H54 (cell line): ENCODE data around the gene FARP2.
"Not testable (repeated sequence)": the region's sequence is repeated elsewhere in the genome, so short reads cannot be mapped to it uniquely, and the experiment has no call there.

Experiments used
- DNase-seq: peaks from one replicate; pipeline ENCODE4 v3.0.0; 2011; ENCODE audit warnings: low spot score, mixed read lengths; ENCODE audit not compliant: insufficient read length
- FAIRE-seq: peaks from 3 replicates; lab custom pipeline; 2011; peaks lifted over from hg19 to GRCh38; lab: Jason Lieb, UNC
- POLR2A ChIP-seq: IDR thresholded peaks from 2 replicates; pipeline ENCODE4 v1.6.1; 2011; ENCODE audit warnings: low read depth, mild to moderate bottlenecking, low read length

Gene FARP2

DNA sequence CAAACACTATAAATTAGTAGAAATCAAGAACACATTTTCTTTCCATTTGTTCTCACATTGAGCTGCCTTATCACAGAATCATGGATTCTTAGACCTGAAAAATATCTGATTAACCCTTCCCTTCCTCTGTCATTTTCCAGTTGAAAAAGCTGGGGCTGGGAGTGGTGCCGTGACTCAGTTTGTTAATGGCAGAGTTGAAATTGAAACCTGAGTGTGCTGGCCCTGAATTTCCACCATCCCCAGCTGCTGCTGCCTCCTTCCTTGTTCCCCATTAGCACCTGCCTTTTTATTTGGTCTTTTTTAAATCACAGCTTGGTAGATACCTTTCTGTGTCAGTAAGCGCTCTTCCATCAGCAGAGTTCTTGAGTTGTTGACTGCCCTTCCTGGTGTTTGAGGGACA, 10.6 kb downstream of the FARP2 start:
- TF ChIP-seq POLR2A: no peak
- DNase-seq (no peak), FAIRE-seq (no peak)

DNA sequence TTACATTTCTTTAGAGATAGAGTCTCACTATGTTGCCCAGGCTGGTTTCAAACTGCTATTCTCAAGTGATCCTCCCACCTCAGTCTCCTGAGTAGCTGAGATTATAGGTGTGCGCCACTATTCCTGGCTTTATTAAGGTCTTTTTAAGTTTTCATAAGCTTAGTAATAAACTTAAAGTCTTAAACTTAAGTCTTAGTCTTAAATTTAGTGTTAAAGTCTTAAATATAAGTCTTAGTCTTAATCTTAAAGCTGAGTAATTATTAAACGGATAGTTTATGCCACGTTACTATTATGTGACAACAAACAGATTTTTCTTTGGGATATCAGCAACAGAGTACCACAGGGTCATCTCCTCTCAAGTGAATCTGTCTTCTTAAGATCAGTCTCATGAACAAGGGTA, 12.6 kb downstream of the FARP2 start:
- FAIRE-seq (no peak), DNase-seq (no peak)
- TF ChIP-seq POLR2A: no peak

DNA sequence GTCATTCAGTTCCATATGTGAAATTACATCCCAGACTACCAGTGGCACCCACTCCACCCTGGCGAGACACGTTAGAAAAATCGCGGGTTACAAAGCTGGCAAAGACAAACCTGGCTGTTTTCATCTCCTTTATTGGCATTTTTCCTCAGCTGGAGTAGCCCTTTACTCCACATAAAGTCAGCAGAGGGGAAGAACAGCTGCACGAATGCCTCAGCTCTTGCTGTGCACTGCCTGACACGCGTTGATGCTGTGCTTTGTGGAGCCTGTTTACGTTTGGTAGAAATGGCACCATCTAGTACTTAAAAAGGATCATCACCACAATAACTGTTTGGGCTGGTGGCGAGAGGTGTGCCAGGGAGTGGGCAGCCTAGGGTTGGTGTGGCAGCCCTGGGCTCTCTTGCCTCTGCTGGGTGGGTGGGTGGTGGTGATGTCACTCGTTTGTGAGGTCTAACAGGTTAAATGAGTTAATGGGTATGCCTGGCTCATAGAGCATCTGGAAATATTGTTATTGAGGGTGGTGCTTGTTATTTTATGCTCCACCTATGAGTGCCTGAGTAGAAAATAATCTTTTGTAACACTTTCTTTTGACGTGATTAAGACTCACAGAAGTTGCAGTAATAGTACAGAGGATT, 16.4 kb downstream of the FARP2 start:
- no peak for TF ChIP-seq POLR2A

DNA sequence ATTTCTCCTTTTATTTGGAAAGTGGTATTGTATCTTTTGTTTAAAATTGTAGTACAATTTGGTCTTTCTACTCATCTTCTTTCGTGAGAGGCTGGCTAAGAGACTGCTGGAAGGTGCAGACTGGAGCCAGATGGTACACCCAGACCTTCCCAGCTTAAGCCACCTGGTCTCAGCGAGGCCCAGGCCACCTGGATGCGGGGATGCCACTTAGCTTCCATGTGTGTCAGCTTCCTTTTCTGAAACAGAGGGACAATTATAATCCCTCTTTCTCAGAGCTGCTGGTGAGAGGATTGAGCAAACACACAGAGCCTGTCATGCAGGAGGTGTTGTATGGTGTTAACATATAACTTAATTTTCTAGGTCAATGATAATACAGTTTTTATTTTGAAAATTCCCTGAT, 17.4 kb downstream of the FARP2 start:
- TF ChIP-seq POLR2A: no peak
- no peak for DNase-seq
- no peak for FAIRE-seq

More for the DNA sequence above, 16.4 kb downstream of the FARP2 start:
- DNase-seq (no peak), FAIRE-seq (no peak)

DNA sequence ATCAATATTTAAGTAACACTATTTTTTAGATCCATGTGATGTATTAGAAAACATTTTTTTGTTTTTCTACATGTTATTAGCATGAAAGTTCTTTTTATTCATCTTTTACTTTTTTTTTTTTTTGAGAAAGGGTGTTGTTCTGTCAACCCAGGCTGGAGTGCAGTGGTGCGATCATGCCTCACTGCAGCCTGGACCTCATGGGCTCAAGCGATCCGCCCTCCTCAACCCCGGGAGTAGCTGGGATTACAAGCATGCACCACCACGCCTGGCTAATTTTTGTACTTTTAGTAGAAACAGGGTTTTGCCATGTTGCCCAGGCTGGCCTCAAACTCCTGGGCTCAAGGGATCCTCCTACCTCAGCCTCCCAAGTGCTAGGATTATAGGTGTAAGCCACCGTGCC, 17.8 kb downstream of the FARP2 start:
- not testable (repeated sequence) for FAIRE-seq, DNase-seq

DNA sequence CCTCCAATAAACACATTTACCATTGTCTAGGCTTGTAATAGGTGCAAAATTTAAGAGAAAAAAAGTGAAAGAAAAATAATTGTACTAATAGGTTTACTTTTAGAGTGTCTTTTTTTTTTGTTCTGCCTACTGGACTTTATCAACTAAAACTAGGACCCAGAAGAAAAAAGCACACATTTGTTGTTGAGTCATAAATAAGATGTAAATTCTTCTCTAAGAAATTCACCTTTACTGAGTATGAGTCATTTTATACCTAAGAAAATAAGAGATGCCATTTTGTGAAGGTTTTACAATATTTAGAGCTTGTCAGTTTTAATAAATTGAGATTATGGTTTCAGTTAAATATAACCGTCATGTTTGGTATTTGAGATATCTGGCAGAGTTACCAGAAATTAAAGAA, 19.2 kb downstream of the FARP2 start:
- FAIRE-seq (no peak), DNase-seq (no peak)
- TF ChIP-seq POLR2A: no peak

DNA sequence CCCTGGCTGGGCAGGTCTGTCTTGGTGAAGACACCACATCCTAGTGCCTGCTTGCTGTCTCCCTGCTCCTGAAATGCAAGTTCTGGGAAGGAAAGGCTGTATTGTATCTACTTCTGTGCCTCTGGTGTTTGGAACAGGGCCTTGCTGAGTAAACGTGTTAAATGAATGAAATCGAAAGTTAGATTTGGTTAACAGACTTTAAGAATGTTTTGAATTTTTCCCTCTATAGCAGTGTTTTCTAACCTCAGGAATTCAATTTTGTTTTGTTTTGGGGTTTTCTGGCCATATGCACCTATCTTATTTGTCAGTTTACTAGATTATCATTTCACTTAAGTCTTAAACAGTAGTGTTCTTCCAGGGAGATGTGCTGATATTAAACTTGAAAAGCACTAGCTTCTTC, 20.7 kb downstream of the FARP2 start:
- no peak for FAIRE-seq
- DNase-seq: no peak
- TF ChIP-seq POLR2A: no peak

DNA sequence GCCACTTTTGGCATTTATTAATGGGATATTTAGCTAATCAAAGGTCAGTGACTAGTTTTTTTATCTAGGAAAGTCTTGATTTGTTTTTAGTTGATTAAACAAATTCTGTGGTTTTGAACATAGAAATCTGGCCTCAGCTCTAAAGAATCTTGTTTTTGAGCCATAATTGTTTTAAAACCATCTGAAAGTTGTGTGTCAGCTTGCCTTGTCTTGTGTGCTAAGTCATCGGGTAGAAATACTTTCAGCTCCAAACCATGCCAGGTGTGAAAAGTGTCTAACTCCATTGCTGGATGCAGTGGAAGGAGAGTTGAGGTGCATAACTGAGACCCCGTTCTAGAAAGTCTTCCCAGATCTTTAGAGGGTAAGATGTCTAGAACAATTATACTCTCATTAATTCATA, 22.7 kb downstream of the FARP2 start:
- DNase-seq: no peak
- FAIRE-seq: no peak
- TF ChIP-seq POLR2A: no peak

DNA sequence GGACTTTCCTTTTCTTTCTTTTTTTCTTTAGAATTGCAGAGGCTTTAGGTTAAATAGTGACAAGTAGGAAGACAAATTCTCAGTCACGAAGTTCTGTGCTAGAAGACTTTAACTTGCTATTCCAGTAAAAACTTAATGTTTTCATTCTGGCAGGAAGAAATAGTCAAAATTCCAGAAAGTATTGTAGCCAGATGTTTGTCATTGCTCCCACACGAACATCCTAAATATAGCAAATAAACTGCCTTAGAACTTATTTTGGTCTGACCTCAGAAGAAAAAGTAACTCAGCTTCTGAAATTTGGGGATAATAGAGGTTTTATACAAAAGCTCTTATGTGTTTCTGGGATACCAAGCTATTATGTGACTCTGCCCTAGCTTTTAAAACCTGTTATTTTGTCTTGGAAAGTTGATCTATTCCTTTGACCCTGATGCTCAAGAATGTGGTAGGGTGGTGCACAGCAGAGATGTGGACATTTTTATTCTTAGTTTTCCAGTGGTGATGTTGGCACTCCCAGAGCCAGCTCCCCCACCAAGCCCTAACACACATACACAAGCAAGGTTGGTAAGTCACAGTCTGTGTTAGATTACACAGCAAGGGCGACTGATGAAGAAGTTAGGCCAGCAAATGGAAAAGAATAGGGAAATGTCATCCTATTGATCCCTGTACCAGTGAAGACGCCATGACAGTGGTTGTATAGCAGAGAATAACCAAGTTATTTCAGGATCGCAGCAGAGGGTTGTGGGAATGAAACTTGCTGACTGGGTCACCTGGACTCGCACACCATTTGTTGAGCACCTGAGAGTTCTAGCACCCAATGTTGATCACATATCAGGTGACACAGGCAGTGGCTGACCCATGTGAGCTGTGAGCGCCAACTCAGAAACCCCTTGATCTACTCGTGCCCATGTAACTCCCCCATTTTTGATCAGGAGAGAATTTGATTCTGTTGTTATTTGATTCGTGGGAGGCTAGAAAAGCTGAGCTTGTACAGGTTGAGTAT, 23.7 kb downstream of the FARP2 start:
- DNase-seq (no peak), FAIRE-seq (no peak)
- no peak for TF ChIP-seq POLR2A

DNA sequence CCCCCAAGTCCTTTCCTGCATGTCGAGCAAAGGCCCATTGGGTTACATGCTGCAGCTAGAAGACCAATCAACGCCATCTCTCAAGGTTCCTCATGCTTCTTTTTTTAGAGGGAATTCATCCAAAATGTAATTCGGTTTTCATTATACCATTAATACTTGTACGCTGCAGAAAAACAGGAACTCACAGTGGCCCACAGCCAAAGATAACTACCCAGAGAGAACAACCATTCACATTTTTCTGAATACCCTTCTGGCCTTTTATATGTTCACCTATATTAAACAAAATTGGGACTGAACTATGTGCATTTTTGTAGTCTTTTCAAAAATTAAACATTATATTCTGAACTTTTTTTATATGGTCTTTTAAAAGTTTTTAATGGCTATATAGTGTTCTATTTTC, 25.8 kb downstream of the FARP2 start:
- no peak for TF ChIP-seq POLR2A
- DNase-seq: no peak
- no peak for FAIRE-seq

DNA sequence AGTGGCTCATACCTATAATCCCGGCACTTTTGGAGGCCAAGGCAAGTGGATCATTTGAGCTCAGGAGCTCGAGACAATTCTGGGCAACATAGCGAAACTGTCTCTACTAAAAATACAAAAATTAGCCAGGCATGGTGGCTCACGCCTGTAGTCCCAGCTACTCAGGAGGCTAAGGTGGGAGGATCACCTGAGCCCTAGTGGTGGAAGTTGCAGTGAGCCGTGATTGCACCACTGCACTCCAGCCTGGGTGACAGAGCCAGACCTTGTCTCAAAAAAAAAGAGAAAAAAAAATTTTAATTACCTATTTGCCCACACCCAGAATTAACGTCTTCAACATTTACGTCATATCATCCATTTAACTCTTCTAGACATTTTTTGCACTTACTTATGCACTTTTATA, 29.4 kb downstream of the FARP2 start:
- not testable (repeated sequence) for DNase-seq, FAIRE-seq

DNA sequence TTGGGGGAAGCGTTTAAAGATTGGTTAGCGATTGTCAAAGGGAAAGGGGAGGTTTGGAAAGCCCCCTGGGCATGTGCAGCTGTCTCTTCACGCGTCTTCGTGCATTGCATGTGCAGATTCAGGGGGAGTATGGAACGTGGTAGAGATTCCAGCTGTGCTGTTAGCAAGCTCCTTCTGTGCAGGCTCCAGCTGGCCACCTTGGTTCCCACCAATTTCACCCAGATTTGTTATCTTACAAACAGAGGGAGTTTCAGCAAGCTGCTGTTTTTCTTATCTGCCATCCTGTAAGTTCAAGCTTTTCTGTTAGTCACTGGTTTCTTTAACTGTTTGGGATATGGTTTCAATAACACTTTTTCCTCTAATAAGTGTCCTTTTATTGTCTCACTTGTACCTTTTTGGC, 30.4 kb downstream of the FARP2 start:
- TF ChIP-seq POLR2A: no peak
- DNase-seq: no peak
- no peak for FAIRE-seq

DNA sequence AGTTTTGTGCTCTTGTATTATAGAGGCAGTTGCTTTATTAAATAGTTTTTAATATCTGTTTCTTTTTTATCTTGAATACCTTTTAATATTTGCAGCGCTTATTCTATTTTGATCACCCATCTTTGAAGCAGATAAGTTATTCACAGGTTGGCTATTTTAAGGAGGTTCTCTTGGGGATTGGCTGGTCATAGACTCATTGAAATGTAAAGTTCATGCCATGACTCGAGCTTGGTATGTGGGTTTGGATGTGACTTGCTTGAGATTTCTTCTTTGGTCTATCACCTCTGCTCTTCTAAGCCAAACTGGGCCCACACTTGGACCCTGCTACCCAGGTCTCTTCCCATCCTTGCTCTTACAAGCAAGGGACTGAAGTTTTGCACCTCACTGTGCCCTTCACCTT, 33.6 kb downstream of the FARP2 start:
- DNase-seq: no peak
- FAIRE-seq: no peak
- no peak for TF ChIP-seq POLR2A

DNA sequence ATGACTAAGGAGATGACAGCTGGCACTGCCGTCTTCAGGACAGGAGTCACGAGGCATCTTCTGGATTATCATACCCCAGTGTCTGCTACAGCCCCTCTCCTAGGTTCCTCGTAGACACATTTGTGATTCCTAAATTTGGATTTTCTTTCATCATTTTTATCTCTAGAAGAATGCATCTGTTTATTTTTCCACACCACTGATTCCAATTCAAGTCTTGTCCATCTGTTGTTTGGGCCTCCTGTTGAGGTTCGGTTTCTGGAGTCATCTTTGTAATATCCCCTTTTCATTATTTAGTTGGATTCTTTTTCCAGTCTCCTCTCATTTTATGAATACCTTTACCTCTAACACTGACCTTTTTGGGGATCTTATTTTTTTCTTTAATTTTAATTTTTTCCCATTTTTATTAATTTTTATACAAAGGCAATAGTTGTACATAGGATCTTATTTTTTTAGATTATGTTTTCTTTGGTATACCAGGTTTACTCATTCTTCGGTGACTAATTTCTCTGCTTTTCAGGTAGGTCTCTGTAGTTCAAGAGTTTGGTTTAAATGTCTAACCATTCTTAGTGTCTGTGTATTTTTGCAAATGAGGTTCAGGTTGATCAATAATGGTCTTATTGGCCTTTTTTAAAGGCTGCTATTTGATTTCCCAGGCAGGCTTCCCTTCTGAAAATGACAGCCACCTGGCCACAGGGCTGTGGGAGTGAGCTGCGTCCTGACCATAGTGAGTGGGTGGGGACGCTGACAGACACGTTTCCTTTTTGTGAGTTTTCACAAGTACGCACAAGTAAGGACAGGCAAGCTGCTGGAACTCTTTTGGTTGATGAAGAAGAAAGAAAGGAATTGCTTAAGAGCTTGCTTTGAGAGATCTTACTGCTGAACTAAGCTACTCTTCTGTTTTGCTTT, 34.5 kb downstream of the FARP2 start:
- no peak for FAIRE-seq
- no peak for TF ChIP-seq POLR2A

More for the DNA sequence above, 34.5 kb downstream of the FARP2 start:
- DNase-seq: no peak
